ENCODE data around the gene SNRPB2.

Gene SNRPB2

GRCh38 chr20:16729565-16730460 lies at the start of gene SNRPB2:
TSS of gene SNRPB2 (plus strand) at chr20:16730026. CDS start at chr20:16731703, 1,677 bp downstream.
- peak; percentile 87 for DNase-seq

- DNase-seq = no peak
These were observed 45.4 kb upstream of the SNRPB2 start for GRCh38 chr20:16684416-16684815.

GRCh38 chr20:16689906-16690305 lies 39.9 kb upstream of the SNRPB2 start:
- DNase-seq = no peak

GRCh38 chr20:16691381-16691780 lies 38.4 kb upstream of the SNRPB2 start:
- no peak for DNase-seq

- DNase-seq = no peak
These were observed 37.8 kb upstream of the SNRPB2 start for GRCh38 chr20:16692009-16692408.

- DNase-seq = no peak
These were observed 37.4 kb upstream of the SNRPB2 start for GRCh38 chr20:16692442-16692841.

- no peak for DNase-seq
These were observed 36.5 kb upstream of the SNRPB2 start for GRCh38 chr20:16693278-16693677.

- no peak for DNase-seq
These were observed 35.7 kb upstream of the SNRPB2 start for GRCh38 chr20:16694161-16694560.

- DNase-seq = no peak
These were observed 34.2 kb upstream of the SNRPB2 start for GRCh38 chr20:16695628-16696027.

GRCh38 chr20:16699293-16699692 lies 30.5 kb upstream of the SNRPB2 start:
- no peak for DNase-seq

- peak; percentile 26 for DNase-seq
These were observed 28.5 kb upstream of the SNRPB2 start for GRCh38 chr20:16701296-16701695.

GRCh38 chr20:16703570-16703969 lies 26.3 kb upstream of the SNRPB2 start:
- no peak for DNase-seq

GRCh38 chr20:16707674-16708073 lies 22.2 kb upstream of the SNRPB2 start:
- no peak for DNase-seq

- DNase-seq = no peak
These were observed 21.2 kb upstream of the SNRPB2 start for GRCh38 chr20:16708602-16709001.

GRCh38 chr20:16709017-16709416 lies 20.8 kb upstream of the SNRPB2 start:
- DNase-seq = no peak

GRCh38 chr20:16710781-16711180 lies 19.0 kb upstream of the SNRPB2 start:
- no peak for DNase-seq

- no peak for DNase-seq
These were observed 18.1 kb upstream of the SNRPB2 start for GRCh38 chr20:16711661-16712258.

GRCh38 chr20:16712511-16712947 lies 17.3 kb upstream of the SNRPB2 start:
- no peak for DNase-seq

- DNase-seq = no peak
These were observed 16.8 kb upstream of the SNRPB2 start for GRCh38 chr20:16713066-16713465.

- no peak for DNase-seq
These were observed 15.6 kb upstream of the SNRPB2 start for GRCh38 chr20:16714242-16714641.

GRCh38 chr20:16714751-16715150 lies 15.1 kb upstream of the SNRPB2 start:
- no peak for DNase-seq

GRCh38 chr20:16719421-16719820 lies 10.4 kb upstream of the SNRPB2 start:
- no peak for DNase-seq

- DNase-seq = no peak
These were observed 746 bp upstream of the SNRPB2 start for GRCh38 chr20:16729080-16729479.

GRCh38 chr20:16732506-16733152 lies 2.8 kb downstream of the SNRPB2 start:
- DNase-seq = no peak
